Stimulated activated naive B cell treated with anti-CD40 and anti-IgM and Interleukin-4, amounts not matched to agents 10 μg/mL and 1 μg/mL and 100 μg/mL, for 72 hours (primary cell): ENCODE measurements around the gene CFAP100.

Experiments
- ATAC-seq, 2 donors: fragments of 150-1000 bp; cut with Tn5 transposase; replicated peaks; 2 replicates each; pipeline ENCODE4 v1.10.0; 2021; ENCODE audit warnings: moderate library complexity in 1 of 2
- DNase-seq: peaks from one replicate; pipeline ENCODE4 v3.0.0; 2021
- H3K27ac Mint-ChIP-seq: one replicate; pipeline ENCODE4 v1.8.0; 2022; ENCODE audit warnings: mild to moderate bottlenecking, mixed read lengths
- H3K27me3 Mint-ChIP-seq, 2 donors: one replicate each; pipeline ENCODE4 v1.8.0; 2022; ENCODE audit warnings: mixed read lengths in 2 of 2
- H3K36me3 Mint-ChIP-seq, 2 donors: one replicate each; pipeline ENCODE4 v1.8.0; 2022; ENCODE audit warnings: mixed read lengths in 2 of 2, mild to moderate bottlenecking in 1 of 2
- H3K4me1 Mint-ChIP-seq, 2 donors: one replicate each; pipeline ENCODE4 v1.8.0; 2022; ENCODE audit warnings: mixed read lengths in 2 of 2, mild to moderate bottlenecking in 1 of 2
- H3K4me3 Mint-ChIP-seq, 2 donors: one replicate each; pipeline ENCODE4 v1.8.0; 2022; ENCODE audit warnings: mild to moderate bottlenecking in 2 of 2, mixed read lengths in 2 of 2, moderate library complexity in 1 of 2
- H3K9me3 Mint-ChIP-seq, 2 donors: one replicate each; pipeline ENCODE4 v1.8.0; 2022; ENCODE audit warnings: mixed read lengths in 2 of 2, mild to moderate bottlenecking in 1 of 2

CFAP100 gene

GRCh38 chr3:126476166-126477060 lies 81.7 kb downstream of the CFAP100 start:
- DNase-seq (peak; percentile 49), ATAC-seq (peak; percentile 27 to 38)
- Mint-ChIP-seq H3K27me3 (no peaks in the 10 kb centered on the region), H3K36me3 (peaks cover 13 to 17% of the 10 kb centered on the region in 2 donors), H3K4me3 (peak overlapping the region; percentile 86), H3K27ac (peak overlapping the region; percentile 83), H3K4me1 (peaks cover 25 to 38% of the 10 kb centered on the region in 2 donors), H3K9me3 (no peaks in the 10 kb centered on the region)

- H3K27ac Mint-ChIP-seq: no peak overlapping the region
- H3K9me3 Mint-ChIP-seq: no peaks in the 10 kb centered on the region
- no peaks in the 10 kb centered on the region for H3K27me3 Mint-ChIP-seq
- H3K4me1 Mint-ChIP-seq: peaks cover 25 to 37% of the 10 kb centered on the region in 2 donors
- peak overlapping the region; percentile 86 for H3K4me3 Mint-ChIP-seq
- peaks cover 13 to 17% of the 10 kb centered on the region in 2 donors for H3K36me3 Mint-ChIP-seq
- no peak for DNase-seq
- no peak for ATAC-seq
Observed at GRCh38 chr3:126477061-126477380, 82.3 kb downstream of the CFAP100 start.

- DNase-seq (no peak), ATAC-seq (no peak)
- no peak overlapping the region for H3K27ac Mint-ChIP-seq
- H3K36me3 Mint-ChIP-seq: peaks cover 0 to 1% of the 10 kb centered on the region in 2 donors
- peaks cover 9 to 19% of the 10 kb centered on the region in 2 donors for H3K4me1 Mint-ChIP-seq
- no peaks in the 10 kb centered on the region for H3K27me3 Mint-ChIP-seq
- no peak overlapping the region for H3K4me3 Mint-ChIP-seq
- H3K9me3 Mint-ChIP-seq: no peaks in the 10 kb centered on the region
Observed at GRCh38 chr3:126478581-126479310, 84.0 kb downstream of the CFAP100 start.

GRCh38 chr3:126479642-126480041 lies 84.9 kb downstream of the CFAP100 start:
- Mint-ChIP-seq H3K4me3 (no peak overlapping the region), H3K27me3 (no peaks in the 10 kb centered on the region), H3K4me1 (peaks cover 7 to 10% of the 10 kb centered on the region in 2 donors), H3K27ac (no peak overlapping the region), H3K9me3 (no peaks in the 10 kb centered on the region), H3K36me3 (no peaks in the 10 kb centered on the region)
- DNase-seq: no peak
- no peak for ATAC-seq

GRCh38 chr3:126480206-126480605 lies 85.5 kb downstream of the CFAP100 start:
- Mint-ChIP-seq H3K9me3 (no peaks in the 10 kb centered on the region), H3K27ac (no peak overlapping the region), H3K4me3 (no peak overlapping the region), H3K27me3 (no peaks in the 10 kb centered on the region), H3K36me3 (no peaks in the 10 kb centered on the region), H3K4me1 (peaks cover 5 to 7% of the 10 kb centered on the region in 2 donors)
- no peak for DNase-seq
- no peak for ATAC-seq

GRCh38 chr3:126480861-126481260 lies 86.2 kb downstream of the CFAP100 start:
- H3K9me3 Mint-ChIP-seq: no peaks in the 10 kb centered on the region
- peaks cover 5 to 7% of the 10 kb centered on the region in 2 donors for H3K4me1 Mint-ChIP-seq
- H3K27ac Mint-ChIP-seq: no peak overlapping the region
- no peaks in the 10 kb centered on the region for H3K36me3 Mint-ChIP-seq
- ATAC-seq (no peak), DNase-seq (no peak)
- no peaks in the 10 kb centered on the region for H3K27me3 Mint-ChIP-seq
- no peak overlapping the region for H3K4me3 Mint-ChIP-seq

- no peaks in the 10 kb centered on the region for H3K36me3 Mint-ChIP-seq
- ATAC-seq (no peak), DNase-seq (no peak)
- no peaks in the 10 kb centered on the region for H3K9me3 Mint-ChIP-seq
- H3K27ac Mint-ChIP-seq: no peak overlapping the region
- no peak overlapping the region for H3K4me3 Mint-ChIP-seq
- H3K4me1 Mint-ChIP-seq: peaks cover 2 to 7% of the 10 kb centered on the region in 2 donors
- H3K27me3 Mint-ChIP-seq: no peaks in the 10 kb centered on the region
Observed at GRCh38 chr3:126481808-126482502, 87.2 kb downstream of the CFAP100 start.

GRCh38 chr3:126482503-126483255 lies 88.0 kb downstream of the CFAP100 start:
- no peaks in the 10 kb centered on the region for H3K27me3 Mint-ChIP-seq
- H3K36me3 Mint-ChIP-seq: no peaks in the 10 kb centered on the region
- no peak overlapping the region for H3K4me3 Mint-ChIP-seq
- ATAC-seq (no peak), DNase-seq (no peak)
- no peaks in the 10 kb centered on the region for H3K9me3 Mint-ChIP-seq
- H3K4me1 Mint-ChIP-seq: peaks cover 6 to 8% of the 10 kb centered on the region in 2 donors
- no peak overlapping the region for H3K27ac Mint-ChIP-seq

GRCh38 chr3:126483321-126483761 lies 88.6 kb downstream of the CFAP100 start:
- DNase-seq (no peak), ATAC-seq (no peak)
- Mint-ChIP-seq H3K4me3 (no peak overlapping the region), H3K9me3 (no peaks in the 10 kb centered on the region), H3K36me3 (no peaks in the 10 kb centered on the region), H3K27ac (no peak overlapping the region), H3K27me3 (no peaks in the 10 kb centered on the region), H3K4me1 (peaks cover 6 to 8% of the 10 kb centered on the region in 2 donors)

- no peak overlapping the region for H3K27ac Mint-ChIP-seq
- ATAC-seq (no peak), DNase-seq (no peak)
- peaks cover 6 to 8% of the 10 kb centered on the region in 2 donors for H3K4me1 Mint-ChIP-seq
- no peaks in the 10 kb centered on the region for H3K36me3 Mint-ChIP-seq
- no peaks in the 10 kb centered on the region for H3K27me3 Mint-ChIP-seq
- H3K9me3 Mint-ChIP-seq: no peaks in the 10 kb centered on the region
- no peak overlapping the region for H3K4me3 Mint-ChIP-seq
Observed at GRCh38 chr3:126484148-126484547, 89.4 kb downstream of the CFAP100 start.

GRCh38 chr3:126484662-126485061 lies 90.0 kb downstream of the CFAP100 start:
- DNase-seq (no peak), ATAC-seq (no peak)
- H3K36me3 Mint-ChIP-seq: no peaks in the 10 kb centered on the region
- no peaks in the 10 kb centered on the region for H3K9me3 Mint-ChIP-seq
- no peaks in the 10 kb centered on the region for H3K27me3 Mint-ChIP-seq
- H3K4me3 Mint-ChIP-seq: no peak overlapping the region
- peaks cover 6 to 8% of the 10 kb centered on the region in 2 donors for H3K4me1 Mint-ChIP-seq
- H3K27ac Mint-ChIP-seq: no peak overlapping the region

- ATAC-seq: no peak
- Mint-ChIP-seq H3K4me1 (peaks cover 6 to 8% of the 10 kb centered on the region in 2 donors), H3K36me3 (no peaks in the 10 kb centered on the region), H3K27me3 (no peaks in the 10 kb centered on the region), H3K4me3 (no peak overlapping the region), H3K27ac (no peak overlapping the region), H3K9me3 (no peaks in the 10 kb centered on the region)
- DNase-seq: no peak
Observed at GRCh38 chr3:126485176-126485897, 90.6 kb downstream of the CFAP100 start.

- no peak overlapping the region for H3K27ac Mint-ChIP-seq
Observed at GRCh38 chr3:126485956-126486355, 91.2 kb downstream of the CFAP100 start.

More at GRCh38 chr3:126485956-126486355, 91.2 kb downstream of the CFAP100 start:
- no peak for DNase-seq
- no peaks in the 10 kb centered on the region for H3K36me3 Mint-ChIP-seq
- H3K4me1 Mint-ChIP-seq: peaks cover 6 to 8% of the 10 kb centered on the region in 2 donors
- no peak overlapping the region for H3K4me3 Mint-ChIP-seq
- H3K27me3 Mint-ChIP-seq: no peaks in the 10 kb centered on the region
- no peak for ATAC-seq
- H3K9me3 Mint-ChIP-seq: no peaks in the 10 kb centered on the region
